ENCODE data around the gene ZSCAN25. TPM values are rescaled to one million over a fixed set of nuclear protein-coding genes. Genes with fewer than 3 reads are reported as not detected.

The ZSCAN25 gene
- total RNA-seq, 1 experiment from 2014 or later, result 12.9 TPM

DNA sequence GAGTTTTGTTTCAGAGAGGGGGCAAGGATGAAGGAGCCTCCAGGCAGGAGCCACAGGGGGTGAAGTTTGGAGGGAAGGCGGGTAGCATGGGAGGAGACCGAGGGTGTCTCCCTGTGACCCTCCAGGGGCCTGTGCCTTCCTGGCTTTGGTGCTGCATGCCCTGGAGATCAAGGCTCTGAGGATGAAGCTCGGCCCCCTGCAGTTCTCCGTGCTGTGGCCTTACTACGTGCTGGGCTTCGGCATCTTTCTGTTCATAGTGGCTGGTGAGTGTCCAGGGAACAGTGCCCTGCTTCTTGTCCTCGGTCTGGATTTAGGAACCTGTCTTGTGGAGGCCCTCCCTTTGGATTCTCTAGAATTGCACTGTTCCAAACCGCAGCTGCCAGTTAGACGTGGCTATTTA is 9.2 kb upstream of the ZSCAN25 start:
- no TSS peak for BruUV-seq (replicated peaks)
- TF ChIP-seq, protein P1, sequence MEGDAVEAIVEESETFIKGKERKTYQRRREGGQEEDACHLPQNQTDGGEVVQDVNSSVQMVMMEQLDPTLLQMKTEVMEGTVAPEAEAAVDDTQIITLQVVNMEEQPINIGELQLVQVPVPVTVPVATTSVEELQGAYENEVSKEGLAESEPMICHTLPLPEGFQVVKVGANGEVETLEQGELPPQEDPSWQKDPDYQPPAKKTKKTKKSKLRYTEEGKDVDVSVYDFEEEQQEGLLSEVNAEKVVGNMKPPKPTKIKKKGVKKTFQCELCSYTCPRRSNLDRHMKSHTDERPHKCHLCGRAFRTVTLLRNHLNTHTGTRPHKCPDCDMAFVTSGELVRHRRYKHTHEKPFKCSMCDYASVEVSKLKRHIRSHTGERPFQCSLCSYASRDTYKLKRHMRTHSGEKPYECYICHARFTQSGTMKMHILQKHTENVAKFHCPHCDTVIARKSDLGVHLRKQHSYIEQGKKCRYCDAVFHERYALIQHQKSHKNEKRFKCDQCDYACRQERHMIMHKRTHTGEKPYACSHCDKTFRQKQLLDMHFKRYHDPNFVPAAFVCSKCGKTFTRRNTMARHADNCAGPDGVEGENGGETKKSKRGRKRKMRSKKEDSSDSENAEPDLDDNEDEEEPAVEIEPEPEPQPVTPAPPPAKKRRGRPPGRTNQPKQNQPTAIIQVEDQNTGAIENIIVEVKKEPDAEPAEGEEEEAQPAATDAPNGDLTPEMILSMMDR (IDR thresholded peaks at IDR 0.05; ENCODE audit: unreplicated experiment), result no peak
- Mint-ChIP-seq H3K36me3 (ENCODE audit: insufficient read depth, unreplicated experiment) (no peaks in the 10 kb centered on the region), H3K27me3 (ENCODE audit: unreplicated experiment) (peaks cover 43% of the 10 kb centered on the region), H3K9me3 (ENCODE audit: low read depth, unreplicated experiment) (no peaks in the 10 kb centered on the region), H3K27ac (ENCODE audit: unreplicated experiment) (no peak overlapping the region), H3K4me3 (ENCODE audit: low read depth, unreplicated experiment) (no peak overlapping the region), H3K4me1 (ENCODE audit: low read depth, unreplicated experiment) (no peaks in the 10 kb centered on the region)
- no peak for DNase-seq
- intact Hi-C loops (cut with micrococcal nuclease; ENCODE audit: unreplicated experiment), result no loop called here
- CTCF ChIA-PET, result no interaction called here

DNA sequence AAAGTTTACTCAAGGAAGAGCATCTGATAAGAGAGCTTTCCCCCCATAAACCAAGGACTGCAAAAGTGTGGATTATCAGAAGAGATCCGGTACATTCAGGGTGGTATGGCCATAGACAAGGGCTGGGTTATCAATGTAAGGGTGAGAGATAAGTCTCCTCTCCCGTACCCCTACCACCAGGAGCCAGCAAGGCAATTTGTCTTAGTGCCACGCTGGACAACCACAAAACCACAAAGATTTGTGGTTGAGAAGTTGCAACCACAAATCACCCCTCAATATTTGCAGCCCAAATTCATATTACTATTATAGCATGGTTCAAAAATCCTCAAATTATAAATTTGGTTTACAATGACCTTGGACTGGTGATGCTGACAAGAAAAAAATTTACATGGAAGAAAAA is 2.3 kb upstream of the ZSCAN25 start:
- Mint-ChIP-seq H3K4me3 (ENCODE audit: low read depth, unreplicated experiment) (no peak overlapping the region), H3K36me3 (ENCODE audit: insufficient read depth, unreplicated experiment) (peaks cover 26% of the 10 kb centered on the region), H3K9me3 (ENCODE audit: low read depth, unreplicated experiment) (no peaks in the 10 kb centered on the region), H3K27ac (ENCODE audit: unreplicated experiment) (no peak overlapping the region), H3K27me3 (ENCODE audit: unreplicated experiment) (peaks cover 32% of the 10 kb centered on the region), H3K4me1 (ENCODE audit: low read depth, unreplicated experiment) (peaks cover 33% of the 10 kb centered on the region)
- intact Hi-C loops (cut with micrococcal nuclease; ENCODE audit: unreplicated experiment), result loop anchor here (10.0 kb wide), 1 partner anchor 120 kb away; no protein-coding TSS in a partner anchor
- TF ChIP-seq, protein P1 (IDR thresholded peaks at IDR 0.05; ENCODE audit: unreplicated experiment), result no peak
- no TSS peak for BruUV-seq (replicated peaks)
- DNase-seq, result no peak
- CTCF ChIA-PET, result no interaction called here

DNA sequence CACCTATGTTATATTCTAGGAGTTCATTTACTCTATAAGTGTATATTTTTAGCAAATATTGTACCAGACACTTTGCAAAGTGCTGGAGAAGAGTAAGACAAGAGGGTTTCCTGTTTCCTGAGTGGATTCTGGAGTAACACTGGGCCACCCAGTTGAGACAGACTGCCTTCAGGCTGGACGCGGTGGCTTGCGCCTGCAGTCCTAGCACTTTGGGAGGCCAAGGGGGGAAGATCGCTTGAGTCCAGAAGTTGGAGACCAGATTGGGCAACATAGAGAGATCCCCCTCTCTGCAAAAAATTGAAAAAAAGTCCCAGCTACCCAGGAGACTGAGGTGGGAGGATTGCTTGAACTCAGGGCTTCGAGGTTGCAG is 772 bp upstream of the ZSCAN25 start:
- CTCF ChIA-PET, result interaction anchor here (1.5 to 1.7 kb wide), 2 partner anchors 91 to 143 kb away, joined by 3 to 12 read pairs; partner anchors contain the start of gene ZNF789
- no peak for DNase-seq
- Mint-ChIP-seq H3K36me3 (ENCODE audit: insufficient read depth, unreplicated experiment) (peaks cover 35% of the 10 kb centered on the region), H3K4me1 (ENCODE audit: low read depth, unreplicated experiment) (peaks cover 33% of the 10 kb centered on the region), H3K27ac (ENCODE audit: unreplicated experiment) (peak overlapping the region; percentile 73), H3K9me3 (ENCODE audit: low read depth, unreplicated experiment) (no peaks in the 10 kb centered on the region), H3K4me3 (ENCODE audit: low read depth, unreplicated experiment) (peak overlapping the region; percentile 83), H3K27me3 (ENCODE audit: unreplicated experiment) (peaks cover 17% of the 10 kb centered on the region)
- TF ChIP-seq, protein P1 (IDR thresholded peaks at IDR 0.05; ENCODE audit: unreplicated experiment), result no peak
- intact Hi-C loops (cut with micrococcal nuclease; ENCODE audit: unreplicated experiment), result loop anchor here (10.0 kb wide), 1 partner anchor 121 kb away; no protein-coding TSS in a partner anchor
- BruUV-seq (replicated peaks), result no TSS peak

DNA sequence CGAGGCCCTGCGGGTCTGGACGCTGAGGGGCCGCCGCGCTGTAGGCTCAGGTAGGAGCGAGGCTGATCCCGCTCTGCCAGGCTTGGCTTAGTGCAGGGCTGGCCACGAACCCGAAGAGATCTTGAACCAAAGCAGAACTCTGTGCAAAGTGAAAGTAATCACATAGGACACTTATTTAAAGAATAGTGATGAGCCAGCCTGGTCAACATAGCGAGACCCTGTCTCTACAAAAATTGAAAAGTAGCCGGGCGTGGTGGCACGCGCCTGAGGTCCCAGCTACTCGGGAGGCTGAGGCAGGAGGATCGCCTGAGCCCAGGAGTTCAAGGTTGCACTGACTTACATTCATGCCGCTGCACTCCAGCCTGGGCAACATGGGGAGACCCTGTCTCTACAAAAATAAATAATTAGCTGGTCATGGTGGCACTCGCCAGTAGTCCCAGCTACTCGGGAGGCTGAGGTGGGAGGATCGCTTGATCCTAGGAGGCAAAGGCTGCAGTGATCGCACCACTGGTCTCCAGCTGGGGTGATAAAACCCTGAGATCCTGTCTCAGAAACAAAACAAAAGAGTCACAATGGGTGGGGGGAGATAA is 541 bp downstream of the ZSCAN25 start:
- Mint-ChIP-seq H3K27ac (ENCODE audit: unreplicated experiment) (peak overlapping the region; percentile 73), H3K27me3 (ENCODE audit: unreplicated experiment) (peaks cover 4% of the 10 kb centered on the region), H3K4me3 (ENCODE audit: low read depth, unreplicated experiment) (peak overlapping the region; percentile 83), H3K9me3 (ENCODE audit: low read depth, unreplicated experiment) (no peaks in the 10 kb centered on the region), H3K36me3 (ENCODE audit: insufficient read depth, unreplicated experiment) (peaks cover 35% of the 10 kb centered on the region), H3K4me1 (ENCODE audit: low read depth, unreplicated experiment) (peaks cover 33% of the 10 kb centered on the region)
- no TSS peak for BruUV-seq (replicated peaks)
- CTCF ChIA-PET, result interaction anchor here (0.5 to 1.7 kb wide), 2 partner anchors 92 to 301 kb away, joined by 3 to 12 read pairs; no protein-coding TSS in a partner anchor
- TF ChIP-seq, protein P1 (IDR thresholded peaks at IDR 0.05; ENCODE audit: unreplicated experiment), result no peak
- intact Hi-C loops (cut with micrococcal nuclease; ENCODE audit: unreplicated experiment), result loop anchor here (10.0 kb wide), 1 partner anchor 122 kb away; no protein-coding TSS in a partner anchor
- no peak for DNase-seq
